Esophagus (tissue), 2 donors: ENCODE results near the gene HOXD12. TPM values are rescaled to one million over a fixed set of nuclear protein-coding genes. Genes with fewer than 3 reads are reported as not detected.

ENCODE experiments used
- H3K27ac ChIP-seq, 2 donors: one replicate each; pipeline ENCODE4 v1.5.1; 2013; ENCODE audit warnings: low read depth in 2 of 2, mild to moderate bottlenecking in 2 of 2, inconsistent platforms in 1 of 2, low read length in 1 of 2, moderate library complexity in 1 of 2
- H3K27me3 ChIP-seq, 2 donors: one replicate each; pipeline ENCODE4 v1.6.1; 2013; ENCODE audit warnings: low read length in 2 of 2, control low read depth in 1 of 2, mild to moderate bottlenecking in 1 of 2; ENCODE audit not compliant: insufficient read depth in 2 of 2, control insufficient read depth in 1 of 2
- H3K36me3 ChIP-seq, 2 donors: one replicate each; pipeline ENCODE4 v1.6.1; 2013; ENCODE audit warnings: low read length in 1 of 2; ENCODE audit not compliant: control insufficient read depth in 2 of 2, insufficient read depth in 2 of 2
- H3K4me1 ChIP-seq, 2 donors: one replicate each; pipeline ENCODE4 v1.6.1; 2013; ENCODE audit warnings: low read length in 1 of 2; ENCODE audit not compliant: control insufficient read depth in 2 of 2, insufficient read depth in 2 of 2
- H3K4me3 ChIP-seq, 2 donors: one replicate each; pipeline ENCODE4 v1.5.1; 2013; ENCODE audit warnings: low read length in 2 of 2, mild to moderate bottlenecking in 2 of 2, low read depth in 1 of 2, moderate library complexity in 1 of 2
- H3K9me3 ChIP-seq, 2 donors: one replicate each; pipeline ENCODE4 v1.6.1; 2013; ENCODE audit warnings: mild to moderate bottlenecking in 2 of 2, low read depth in 1 of 2, low read length in 1 of 2, moderate library complexity in 1 of 2; ENCODE audit not compliant: control insufficient read depth in 2 of 2, insufficient read depth in 1 of 2
- WGBS, 2 donors: extraction: QIAGEN DNeasy Blood & Tissue Kit; methylation state at CpG; one replicate each; pipeline ENCODE4 v1.1.7; 2013; 5-methylcytosine and 5-hydroxymethylcytosine counted together
- polyA plus RNA-seq, 2 donors: library from polyadenylated mRNA; stranded (reverse); fragments of 200-250 nt; gene quantifications; one replicate each; pipeline ENCODE4 v1.2.3, GENCODE V29; 2013
- donor health status: healthy with polysubstance abuse.
- donor health status: Bipolar disorder and iron deficiency.

The HOXD12 gene
- polyA plus RNA-seq, 2 donors, result not detected

GRCh38 chr2:176129813-176130146, 30.2 kb downstream of the HOXD12 start:
- 1 to 3% methylated on average over 31 to 43 of the region's 43 CpGs for WGBS, 2 donors
- Histone ChIP-seq H3K27ac (peak overlapping the region; percentile 37 to 51), H3K9me3 (peaks cover 0 to 4% of the 10 kb centered on the region in 2 donors), H3K4me3 (peak overlapping the region; percentile 44 to 60), H3K4me1 (peaks cover 6% of the 10 kb centered on the region in 2 donors), H3K27me3 (peaks cover 6 to 50% of the 10 kb centered on the region in 2 donors), H3K36me3 (no peaks in the 10 kb centered on the region)

GRCh38 chr2:176130147-176130956, 30.8 kb downstream of the HOXD12 start:
- Histone ChIP-seq H3K4me1 (peaks cover 6% of the 10 kb centered on the region in 2 donors), H3K27me3 (peaks cover 6 to 52% of the 10 kb centered on the region in 2 donors), H3K36me3 (no peaks in the 10 kb centered on the region), H3K27ac (peak overlapping the region; percentile 37 to 51), H3K4me3 (peak overlapping the region; percentile 44 to 60), H3K9me3 (peaks cover 0 to 4% of the 10 kb centered on the region in 2 donors)
- WGBS, 2 donors, result 4 to 5% methylated on average over 56 to 100 of the region's 100 CpGs

- H3K9me3 ChIP-seq, result peaks cover 0 to 5% of the 10 kb centered on the region in 2 donors
- H3K4me1 ChIP-seq, result peaks cover 6% of the 10 kb centered on the region in 2 donors
- peak overlapping the region; percentile 44 to 60 for H3K4me3 ChIP-seq
- peaks cover 6 to 48% of the 10 kb centered on the region in 2 donors for H3K27me3 ChIP-seq
- peak overlapping the region in 1 of 2 donors; percentile 51 for H3K27ac ChIP-seq
- 20% methylated on average over 15 of the region's 15 CpGs for WGBS, 2 donors
- no peaks in the 10 kb centered on the region for H3K36me3 ChIP-seq
These were observed 31.6 kb downstream of the HOXD12 start for GRCh38 chr2:176130957-176131847.

DNA sequence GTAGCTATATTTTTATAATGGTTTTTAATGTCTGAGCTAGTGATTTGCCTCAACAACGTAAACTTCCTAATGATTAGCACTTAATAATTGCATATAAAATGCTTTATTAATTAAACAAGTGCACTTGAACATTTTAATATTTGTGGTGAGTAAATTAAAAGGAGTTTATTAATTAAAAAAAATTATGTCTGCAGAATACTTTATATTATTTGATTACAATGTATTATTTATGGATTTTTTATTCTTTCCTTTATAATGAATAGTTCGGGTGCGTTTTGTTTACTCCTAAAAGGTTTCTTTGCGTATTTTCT, 32.2 kb downstream of the HOXD12 start:
- no peak overlapping the region for H3K4me3 ChIP-seq
- H3K4me1 ChIP-seq, result peaks cover 6 to 11% of the 10 kb centered on the region in 2 donors
- no peak overlapping the region for H3K27ac ChIP-seq
- H3K9me3 ChIP-seq, result peaks cover 0 to 5% of the 10 kb centered on the region in 2 donors
- WGBS, 2 donors, result 25 to 26% methylated on average over 4 of the region's 4 CpGs
- peaks cover 4 to 53% of the 10 kb centered on the region in 2 donors for H3K27me3 ChIP-seq
- H3K36me3 ChIP-seq, result no peaks in the 10 kb centered on the region

DNA sequence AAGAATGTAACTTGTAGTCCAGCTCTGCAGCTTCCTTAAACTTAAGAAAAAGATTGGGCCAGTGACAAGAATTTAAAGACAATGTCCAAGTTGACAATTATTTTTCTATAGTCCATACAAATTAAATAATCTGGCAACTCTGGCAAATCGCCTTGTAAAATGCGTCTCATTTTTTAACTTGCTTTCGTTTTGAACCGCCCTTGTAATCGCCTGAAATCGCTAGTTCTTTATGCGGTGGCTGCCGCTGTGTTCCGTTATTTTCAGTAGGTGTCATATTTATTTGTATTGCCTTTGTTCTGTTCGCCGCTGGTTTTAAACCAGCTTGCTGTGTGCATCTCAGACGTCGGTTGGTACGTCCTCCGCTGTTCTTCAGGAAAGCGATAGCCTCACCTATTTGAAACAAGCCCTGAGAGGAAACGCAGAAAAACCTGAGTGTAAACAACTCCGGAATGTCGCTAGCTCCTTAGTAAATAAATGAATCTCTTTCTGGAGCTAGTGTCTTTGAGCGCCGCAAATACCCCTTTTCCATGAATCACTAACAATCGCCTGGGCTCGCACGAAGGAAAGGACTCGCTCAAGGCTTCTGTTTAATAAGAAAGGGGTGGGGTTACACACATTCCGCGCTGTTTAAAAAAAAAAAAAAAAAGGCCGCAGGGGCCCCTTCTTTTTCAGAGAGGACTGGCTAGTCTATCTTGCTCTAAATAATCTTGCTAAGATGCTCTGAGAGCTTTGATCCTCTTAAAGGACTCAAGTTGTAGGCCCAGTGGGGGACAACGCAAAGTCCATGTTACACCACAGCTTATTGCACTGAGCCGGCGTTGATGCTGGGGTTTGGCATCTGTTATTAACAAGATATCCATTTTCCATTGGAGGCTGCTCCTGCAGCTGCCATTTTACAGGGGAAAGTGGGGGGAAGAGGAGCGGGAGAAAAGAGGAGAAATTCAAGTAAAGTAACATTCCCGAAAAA, 32.9 kb downstream of the HOXD12 start:
- peaks cover 0 to 5% of the 10 kb centered on the region in 2 donors for H3K9me3 ChIP-seq
- 14 to 17% methylated on average over 33 of the region's 33 CpGs for WGBS, 2 donors
- peaks cover 6 to 12% of the 10 kb centered on the region in 2 donors for H3K4me1 ChIP-seq
- no peaks in the 10 kb centered on the region for H3K36me3 ChIP-seq
- peaks cover 4 to 56% of the 10 kb centered on the region in 2 donors for H3K27me3 ChIP-seq
- peak overlapping the region in 1 of 2 donors; percentile 35 for H3K4me3 ChIP-seq
- no peak overlapping the region for H3K27ac ChIP-seq

DNA sequence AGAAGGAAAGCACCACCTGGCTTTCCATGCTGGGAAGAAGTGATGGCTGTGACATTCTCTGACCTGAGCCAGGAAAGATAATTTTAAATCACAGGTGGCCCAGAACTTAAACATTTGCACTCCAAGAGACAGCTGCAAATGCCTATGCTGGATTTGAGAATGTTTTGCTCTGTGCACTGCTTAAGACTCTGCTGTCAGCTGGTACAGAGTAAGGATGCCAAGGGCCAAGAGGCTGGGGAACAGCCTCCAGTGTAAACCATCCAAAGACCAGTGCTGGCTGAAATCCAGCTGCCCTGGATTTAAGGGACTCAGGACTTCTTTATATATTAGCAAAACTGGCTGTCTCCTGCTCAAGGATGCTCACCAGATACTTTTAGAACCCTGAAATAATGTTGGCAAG, 33.8 kb downstream of the HOXD12 start:
- H3K36me3 ChIP-seq, result no peaks in the 10 kb centered on the region
- no peak overlapping the region for H3K4me3 ChIP-seq
- peaks cover 0 to 2% of the 10 kb centered on the region in 2 donors for H3K9me3 ChIP-seq
- peaks cover 4 to 60% of the 10 kb centered on the region in 2 donors for H3K27me3 ChIP-seq
- no peak overlapping the region for H3K27ac ChIP-seq
- peaks cover 6 to 12% of the 10 kb centered on the region in 2 donors for H3K4me1 ChIP-seq

DNA sequence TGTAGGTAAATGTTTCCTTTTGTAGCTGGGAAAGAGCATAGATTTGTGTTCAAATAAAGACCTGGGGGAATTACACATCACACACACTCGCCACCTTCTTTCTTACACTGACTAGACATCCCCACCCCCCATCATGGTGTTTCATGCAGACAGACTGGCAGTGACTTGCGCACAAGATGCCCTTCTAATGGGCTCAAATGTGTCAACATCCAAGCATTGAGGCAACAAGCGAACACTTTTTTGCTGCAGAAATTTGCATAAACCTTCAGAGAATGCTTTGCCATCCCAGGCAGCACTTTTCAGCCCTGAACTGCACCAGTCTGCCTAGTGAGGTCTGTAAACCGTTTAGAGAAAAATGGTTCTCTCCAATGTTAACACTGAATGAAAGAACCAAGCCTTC, 34.4 kb downstream of the HOXD12 start:
- Histone ChIP-seq H3K9me3 (peaks cover 0 to 2% of the 10 kb centered on the region in 2 donors), H3K27me3 (peaks cover 4 to 59% of the 10 kb centered on the region in 2 donors)
- 35% methylated on average over 4 of the region's 4 CpGs for WGBS, 2 donors

DNA sequence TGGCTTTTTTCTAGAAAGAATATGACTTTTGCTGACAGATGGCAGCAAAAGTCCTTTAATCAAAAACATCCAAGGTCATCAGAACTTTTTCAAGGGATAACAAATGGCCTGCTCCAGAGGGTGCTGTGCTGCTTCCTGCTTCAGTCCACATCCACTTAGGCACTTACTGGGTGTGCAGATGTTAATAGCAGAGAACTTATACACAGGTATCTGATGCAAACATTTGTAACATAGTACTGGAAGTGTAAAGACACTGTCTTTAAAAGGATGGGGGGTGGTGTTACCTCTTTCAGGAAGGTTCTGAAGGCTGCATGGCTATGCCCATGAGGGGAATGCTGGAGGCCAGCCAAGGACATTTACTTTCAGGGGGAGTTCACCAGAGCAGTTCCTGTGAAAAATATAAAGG, 35.4 kb downstream of the HOXD12 start:
- Histone ChIP-seq H3K27ac (no peak overlapping the region), H3K4me3 (no peak overlapping the region), H3K4me1 (peaks cover 2 to 9% of the 10 kb centered on the region in 2 donors), H3K36me3 (no peaks in the 10 kb centered on the region), H3K27me3 (peaks cover 4 to 54% of the 10 kb centered on the region in 2 donors), H3K9me3 (peaks cover 0 to 2% of the 10 kb centered on the region in 2 donors)

More for the DNA sequence above, 34.4 kb downstream of the HOXD12 start:
- no peak overlapping the region for H3K27ac ChIP-seq
- no peaks in the 10 kb centered on the region for H3K36me3 ChIP-seq
- H3K4me3 ChIP-seq, result no peak overlapping the region
- peaks cover 6 to 12% of the 10 kb centered on the region in 2 donors for H3K4me1 ChIP-seq
